ENCODE results near the gene LAMTOR4. TPM values are rescaled to one million over a fixed set of nuclear protein-coding genes. Genes with fewer than 3 reads are reported as not detected.

The LAMTOR4 gene
- total RNA-seq, 1 donor from 2014 or later, result 62.7 TPM

GRCh38 chr7:100152937-100153666 lies 4.4 kb downstream of the LAMTOR4 start:
- H3K79me2 ChIP-seq (ENCODE audit: insufficient read depth, low read length), result peaks cover 47% of the 10 kb centered on the region
- H4K20me1 ChIP-seq (ENCODE audit: insufficient read depth, low read length), result peaks cover 50% of the 10 kb centered on the region
- FAIRE-seq (no peak), DNase-seq (ENCODE audit: low read depth) (no peak)
- no peak overlapping the region for H3K4me3 ChIP-seq (ENCODE audit: insufficient read depth, low read depth, low read length)
- TF ChIP-seq EZH2 (IDR thresholded peaks at IDR 0.05; ENCODE audit: insufficient read depth, low read length), result no peak
- TF ChIP-seq, protein P1, sequence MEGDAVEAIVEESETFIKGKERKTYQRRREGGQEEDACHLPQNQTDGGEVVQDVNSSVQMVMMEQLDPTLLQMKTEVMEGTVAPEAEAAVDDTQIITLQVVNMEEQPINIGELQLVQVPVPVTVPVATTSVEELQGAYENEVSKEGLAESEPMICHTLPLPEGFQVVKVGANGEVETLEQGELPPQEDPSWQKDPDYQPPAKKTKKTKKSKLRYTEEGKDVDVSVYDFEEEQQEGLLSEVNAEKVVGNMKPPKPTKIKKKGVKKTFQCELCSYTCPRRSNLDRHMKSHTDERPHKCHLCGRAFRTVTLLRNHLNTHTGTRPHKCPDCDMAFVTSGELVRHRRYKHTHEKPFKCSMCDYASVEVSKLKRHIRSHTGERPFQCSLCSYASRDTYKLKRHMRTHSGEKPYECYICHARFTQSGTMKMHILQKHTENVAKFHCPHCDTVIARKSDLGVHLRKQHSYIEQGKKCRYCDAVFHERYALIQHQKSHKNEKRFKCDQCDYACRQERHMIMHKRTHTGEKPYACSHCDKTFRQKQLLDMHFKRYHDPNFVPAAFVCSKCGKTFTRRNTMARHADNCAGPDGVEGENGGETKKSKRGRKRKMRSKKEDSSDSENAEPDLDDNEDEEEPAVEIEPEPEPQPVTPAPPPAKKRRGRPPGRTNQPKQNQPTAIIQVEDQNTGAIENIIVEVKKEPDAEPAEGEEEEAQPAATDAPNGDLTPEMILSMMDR (IDR thresholded peaks at IDR 0.05; ENCODE audit: insufficient read depth, low read depth, low read length), result no peak
- Mint-ChIP-seq H3K4me3 (ENCODE audit: unreplicated experiment) (no peak overlapping the region), H3K27me3 (ENCODE audit: low read depth, unreplicated experiment) (no peaks in the 10 kb centered on the region), H3K36me3 (ENCODE audit: low read depth, unreplicated experiment) (peaks cover 10% of the 10 kb centered on the region), H3K27ac (ENCODE audit: unreplicated experiment) (no peak overlapping the region), H3K9me3 (ENCODE audit: unreplicated experiment) (no peaks in the 10 kb centered on the region), H3K4me1 (ENCODE audit: low read depth, unreplicated experiment) (peaks cover 6% of the 10 kb centered on the region)
- no peak overlapping the region for H3K9ac ChIP-seq (ENCODE audit: low read length)
- peaks cover 9% of the 10 kb centered on the region for H3K36me3 ChIP-seq (ENCODE audit: insufficient read depth, low read length)
- no peaks in the 10 kb centered on the region for H3K9me3 ChIP-seq (ENCODE audit: insufficient read depth, low read depth, low read length)
- no peak overlapping the region for H3K4me2 ChIP-seq (ENCODE audit: low read length)
- H3K27ac ChIP-seq (ENCODE audit: low read depth, low read length), result no peak overlapping the region
- H3K27me3 ChIP-seq (ENCODE audit: insufficient read depth, low read length), result no peaks in the 10 kb centered on the region
- no peak overlapping the region for H2AFZ ChIP-seq (ENCODE audit: low read depth, low read length)
- H3K4me1 ChIP-seq (ENCODE audit: insufficient read depth, low read length), result peaks cover 10% of the 10 kb centered on the region

GRCh38 chr7:100153708-100154535 lies 5.2 kb downstream of the LAMTOR4 start:
- Histone ChIP-seq H2AFZ (ENCODE audit: low read depth, low read length) (no peak overlapping the region), H3K4me1 (ENCODE audit: insufficient read depth, low read length) (peaks cover 10% of the 10 kb centered on the region), H3K27me3 (ENCODE audit: insufficient read depth, low read length) (no peaks in the 10 kb centered on the region), H3K27ac (ENCODE audit: low read depth, low read length) (no peak overlapping the region), H4K20me1 (ENCODE audit: insufficient read depth, low read length) (peaks cover 50% of the 10 kb centered on the region), H3K4me2 (ENCODE audit: low read length) (no peak overlapping the region), H3K4me3 (ENCODE audit: insufficient read depth, low read depth, low read length) (no peak overlapping the region), H3K9me3 (ENCODE audit: insufficient read depth, low read depth, low read length) (no peaks in the 10 kb centered on the region), H3K9ac (ENCODE audit: low read length) (no peak overlapping the region), H3K79me2 (ENCODE audit: insufficient read depth, low read length) (peaks cover 48% of the 10 kb centered on the region), H3K36me3 (ENCODE audit: insufficient read depth, low read length) (peaks cover 9% of the 10 kb centered on the region)
- Mint-ChIP-seq H3K27ac (ENCODE audit: unreplicated experiment) (no peak overlapping the region), H3K9me3 (ENCODE audit: unreplicated experiment) (no peaks in the 10 kb centered on the region), H3K4me3 (ENCODE audit: unreplicated experiment) (peak overlapping the region; percentile 11), H3K27me3 (ENCODE audit: low read depth, unreplicated experiment) (no peaks in the 10 kb centered on the region), H3K36me3 (ENCODE audit: low read depth, unreplicated experiment) (peaks cover 10% of the 10 kb centered on the region), H3K4me1 (ENCODE audit: low read depth, unreplicated experiment) (peaks cover 6% of the 10 kb centered on the region)
- TF ChIP-seq, protein P1 (IDR thresholded peaks at IDR 0.05; ENCODE audit: insufficient read depth, low read depth, low read length), result no peak
- no peak for TF ChIP-seq EZH2 (IDR thresholded peaks at IDR 0.05; ENCODE audit: insufficient read depth, low read length)
- no peak for FAIRE-seq
- DNase-seq (ENCODE audit: low read depth), result no peak
